GM19035 (cell line): Measurements from ENCODE around the gene SMG1.
A peak's percentile ranks its signal among the peaks of the same experiment; 100 is the strongest.
"Not testable (repeated sequence)": the region's sequence is repeated elsewhere in the genome, so short reads cannot be mapped to it uniquely, and the experiment has no call there.

Experiments
- ATAC-seq: cut with Tn5 transposase; IDR thresholded peaks from one replicate; pipeline ENCODE4 v1.9.1; 2021; ENCODE audit not compliant: unreplicated experiment

The SMG1 gene

GRCh38 chr16:18933501-18933900, 7.3 kb upstream of the SMG1 start:
- no peak for ATAC-seq

DNA sequence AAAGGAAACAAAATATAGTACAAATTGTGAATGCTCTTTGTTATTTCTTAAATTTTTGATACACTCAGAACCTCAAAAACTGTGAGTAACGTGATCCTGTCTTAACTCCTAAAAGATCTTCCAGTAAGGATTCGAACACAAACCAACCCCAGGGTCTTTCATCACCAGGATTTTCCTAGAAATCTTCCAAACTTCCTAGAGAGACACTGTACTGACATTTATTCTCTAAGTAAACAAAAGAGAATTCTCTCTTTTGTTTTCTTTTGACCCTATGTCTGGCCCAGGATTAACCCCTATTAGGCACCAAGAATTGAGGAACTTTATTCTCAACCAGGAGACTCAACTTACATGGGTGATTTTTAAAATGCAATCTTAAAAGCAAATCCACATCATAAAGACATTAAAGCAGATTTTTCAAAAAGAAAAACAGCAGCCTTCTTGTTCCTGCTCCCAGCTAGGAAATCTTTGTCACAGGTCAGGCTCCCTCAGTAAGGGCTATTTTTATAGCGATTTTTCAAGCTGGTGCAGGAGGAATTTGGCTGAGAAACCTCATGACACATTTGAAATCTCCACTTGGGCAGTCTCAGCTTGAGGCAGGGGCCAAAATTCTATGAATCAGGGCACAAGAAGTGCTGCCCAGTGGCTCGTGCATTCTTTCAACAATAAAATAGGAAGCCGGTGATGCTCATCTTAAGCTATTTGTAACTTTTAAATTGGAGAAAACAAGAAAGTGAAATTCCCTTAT, 6.2 kb upstream of the SMG1 start:
- no peak for ATAC-seq

DNA sequence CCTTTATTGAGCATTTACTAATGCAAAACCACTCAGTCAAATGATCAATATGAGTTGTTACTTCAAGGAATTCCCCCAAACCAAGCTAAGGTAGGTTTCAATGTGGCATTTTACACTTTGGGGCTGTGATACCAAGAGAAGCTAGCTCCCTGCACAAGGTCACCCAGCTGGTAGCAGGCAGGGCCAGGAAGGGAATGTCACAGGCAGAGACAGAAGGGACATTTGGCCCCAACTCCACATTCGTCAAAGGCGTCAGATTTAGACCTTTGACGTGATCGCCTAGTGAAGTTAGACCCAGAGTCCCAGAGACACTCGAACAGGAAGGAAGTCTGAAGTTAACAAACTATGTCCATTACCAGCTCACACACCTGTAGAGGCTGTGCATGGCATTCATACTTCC, 5.5 kb upstream of the SMG1 start:
- no peak for ATAC-seq

- not testable (repeated sequence) for ATAC-seq
These were observed 3.9 kb upstream of the SMG1 start for GRCh38 chr16:18930095-18930494.

GRCh38 chr16:18928073-18928472, 1.9 kb upstream of the SMG1 start:
- not testable (repeated sequence) for ATAC-seq

DNA sequence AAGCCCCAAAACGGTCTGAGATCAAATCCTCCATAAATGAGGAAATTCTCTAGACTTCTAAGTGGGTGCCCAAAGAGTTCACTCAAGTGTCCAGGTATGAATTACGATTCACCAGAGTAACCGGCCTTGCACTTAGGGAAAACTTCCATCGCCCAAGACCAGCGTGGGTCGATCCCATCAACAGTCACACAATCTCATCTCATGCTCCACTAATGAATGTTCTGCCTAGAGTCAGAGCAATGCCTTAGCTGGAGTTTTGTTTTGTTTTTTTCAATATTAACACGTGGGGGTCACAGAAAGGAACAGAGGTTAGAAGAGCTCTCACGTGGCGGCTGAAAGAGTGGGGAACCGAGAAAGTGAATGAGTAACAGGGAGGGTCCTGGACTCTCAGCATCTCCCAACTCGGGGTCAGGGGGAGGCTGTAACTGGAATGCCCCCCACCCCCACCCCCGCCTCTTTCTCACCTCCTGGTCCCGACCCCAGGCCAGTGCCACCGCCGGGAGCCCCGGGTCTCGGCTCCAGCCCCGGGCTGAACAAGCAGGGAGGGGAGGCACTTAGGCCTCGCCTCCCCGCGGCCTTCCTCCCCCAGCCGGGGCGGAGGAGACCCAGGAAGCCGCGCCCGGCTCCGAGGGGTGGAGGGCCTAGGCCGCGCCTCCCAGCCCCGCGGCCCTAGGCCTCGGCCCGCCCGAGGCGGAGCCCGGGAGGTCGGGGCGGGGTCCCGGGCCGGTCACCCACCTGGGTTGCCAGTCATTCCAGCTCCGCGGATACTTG, 808 bp downstream of the SMG1 start:
- peak; percentile 52 for ATAC-seq

GRCh38 chr16:18923935-18924334, 2.3 kb downstream of the SMG1 start:
- ATAC-seq = not testable (repeated sequence)

GRCh38 chr16:18923124-18923523, 3.1 kb downstream of the SMG1 start:
- not testable (repeated sequence) for ATAC-seq

DNA sequence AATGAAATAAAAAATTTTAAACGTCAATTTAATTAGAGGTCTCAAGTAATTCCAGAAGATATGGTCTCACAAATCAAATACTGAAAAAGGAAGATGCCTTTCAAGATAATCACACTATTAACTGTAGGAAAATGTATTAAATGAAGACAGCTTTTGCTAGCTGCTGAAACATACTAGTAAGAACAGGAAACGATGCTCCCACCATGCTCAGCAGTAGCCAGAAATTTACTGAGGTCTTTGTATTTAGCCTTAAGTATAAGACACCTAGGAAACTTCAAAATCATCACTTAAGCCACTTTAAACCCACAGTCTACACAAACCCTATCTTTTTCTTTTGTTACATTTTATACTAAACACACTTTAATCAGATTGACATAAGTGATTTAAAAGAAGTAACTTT, 16.6 kb downstream of the SMG1 start:
- ATAC-seq = not testable (repeated sequence)

DNA sequence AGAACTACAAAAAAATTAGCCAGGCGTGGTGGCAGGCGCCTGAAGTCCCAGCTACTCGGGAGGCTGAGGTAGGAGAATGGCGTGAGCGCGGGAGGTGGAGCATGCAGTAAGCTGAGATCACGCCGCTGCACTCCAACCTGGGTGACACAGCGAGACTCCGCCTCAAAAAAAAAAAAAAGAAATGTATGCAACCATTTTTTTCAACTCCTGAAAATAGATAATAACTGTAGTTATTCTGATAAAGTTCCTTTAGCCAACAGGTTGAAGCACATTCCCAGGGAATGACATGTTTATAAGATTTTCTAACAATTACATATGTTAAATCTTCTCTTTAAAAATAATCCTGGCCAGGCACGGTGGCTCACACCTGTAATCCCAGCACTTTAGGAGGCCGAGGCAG, 17.5 kb downstream of the SMG1 start:
- not testable (repeated sequence) for ATAC-seq

DNA sequence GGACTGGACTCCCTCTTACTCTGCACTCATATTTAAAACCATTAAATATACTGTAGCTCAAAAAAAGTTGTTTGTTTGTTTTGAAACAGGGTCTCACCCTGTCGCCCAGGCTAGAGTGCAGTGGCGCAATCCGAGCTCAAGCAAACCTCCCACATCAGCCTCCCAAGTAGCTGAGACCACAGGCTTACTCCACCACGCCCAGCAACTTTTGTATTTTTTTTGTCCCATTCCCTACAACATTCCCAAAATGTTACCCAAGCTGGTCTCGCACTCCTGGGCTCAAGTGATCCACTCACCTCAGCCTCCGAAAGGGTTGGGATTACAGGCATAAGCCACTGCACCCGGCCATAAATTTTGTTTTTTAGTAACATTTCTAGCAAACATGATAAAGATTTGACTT, 23.4 kb downstream of the SMG1 start:
- not testable (repeated sequence) for ATAC-seq

GRCh38 chr16:18902044-18902443, 24.2 kb downstream of the SMG1 start:
- ATAC-seq = not testable (repeated sequence)

DNA sequence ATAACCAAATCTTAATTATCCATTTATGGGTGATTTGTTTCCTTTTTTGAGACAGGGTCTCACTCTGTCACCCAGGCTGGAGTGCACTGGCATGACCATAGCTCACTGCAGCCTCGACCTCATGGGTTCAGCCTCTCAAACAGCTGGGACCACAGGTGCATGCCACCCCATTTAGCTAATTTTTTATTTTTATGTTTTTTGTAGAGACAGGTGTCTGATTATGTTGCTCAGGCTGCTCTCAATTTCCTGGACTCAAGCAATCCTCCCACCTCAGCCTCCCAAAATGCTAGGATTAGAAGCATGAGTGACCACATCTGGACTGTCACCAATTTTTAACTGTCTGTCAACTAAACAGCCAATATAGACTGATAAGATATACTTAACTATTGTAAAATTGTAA, 25.0 kb downstream of the SMG1 start:
- not testable (repeated sequence) for ATAC-seq

DNA sequence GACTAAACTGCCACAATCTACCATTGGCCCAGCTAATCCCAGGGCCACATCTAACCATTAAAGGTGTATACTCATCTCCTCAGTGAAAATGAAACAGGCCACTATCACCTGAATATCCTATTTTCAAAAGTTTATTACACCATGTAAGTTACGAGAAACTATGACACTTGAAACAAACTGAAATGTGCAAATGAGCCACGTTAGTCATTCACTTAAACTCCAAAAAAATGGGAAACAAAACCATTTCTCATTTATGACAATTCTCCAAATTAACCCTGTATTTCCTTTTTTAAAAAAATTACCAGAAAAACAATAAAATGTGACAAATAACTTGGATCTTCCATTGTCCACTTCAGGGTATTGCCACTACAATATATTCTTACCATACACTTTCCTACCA, 41.8 kb downstream of the SMG1 start:
- ATAC-seq = not testable (repeated sequence)

- ATAC-seq = not testable (repeated sequence)
These were observed 48.5 kb downstream of the SMG1 start for GRCh38 chr16:18877734-18878133.

DNA sequence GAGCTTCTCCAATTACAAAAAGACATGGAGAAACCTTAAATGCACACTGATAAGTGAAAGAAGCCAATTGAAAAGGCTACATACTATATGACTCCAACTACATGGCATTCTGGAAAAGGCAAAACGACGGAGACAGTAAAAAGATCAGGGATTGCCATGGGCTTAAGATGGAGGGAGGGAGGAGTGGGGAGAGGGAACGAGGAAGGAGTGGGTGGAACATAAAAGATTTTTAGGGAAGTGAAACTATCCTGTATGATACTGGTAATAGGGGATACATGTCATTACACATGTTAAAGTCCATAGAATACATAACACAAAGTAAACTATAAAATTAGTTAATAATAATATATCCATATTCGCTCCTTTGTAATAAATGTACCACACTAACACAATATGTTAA, 48.9 kb downstream of the SMG1 start:
- ATAC-seq = not testable (repeated sequence)

- not testable (repeated sequence) for ATAC-seq
These were observed 49.9 kb downstream of the SMG1 start for GRCh38 chr16:18876301-18876700.

- ATAC-seq = not testable (repeated sequence)
These were observed 57.0 kb downstream of the SMG1 start for GRCh38 chr16:18869043-18869771.

DNA sequence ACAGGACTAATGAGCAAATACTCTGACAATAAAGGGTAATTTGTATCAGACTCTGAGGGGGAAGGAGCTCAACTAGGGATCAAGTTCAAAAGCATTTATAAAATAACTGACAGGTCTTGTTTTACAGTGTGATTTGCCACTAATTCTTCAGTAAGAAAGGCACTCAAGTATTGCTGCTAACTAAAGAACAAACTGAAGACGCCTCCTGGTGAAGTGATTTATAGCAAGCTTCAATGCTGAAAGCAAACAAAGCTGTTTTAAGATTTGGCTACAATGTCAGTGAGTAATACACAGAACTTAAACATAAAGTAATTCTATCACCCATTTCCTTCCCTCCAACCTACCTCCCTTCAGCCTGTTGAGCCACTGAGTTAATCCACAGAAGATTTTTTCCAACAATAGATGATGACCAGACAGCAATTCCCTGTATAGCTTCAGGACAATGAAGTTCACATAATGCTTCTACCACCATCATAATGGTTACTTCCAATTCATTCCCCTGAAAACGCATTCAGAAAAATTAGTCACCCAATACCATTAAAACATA, 59.9 kb downstream of the SMG1 start:
- not testable (repeated sequence) for ATAC-seq

- ATAC-seq = not testable (repeated sequence)
These were observed 63.3 kb downstream of the SMG1 start for GRCh38 chr16:18862891-18863290.

GRCh38 chr16:18855196-18855595, 71.0 kb downstream of the SMG1 start:
- no peak for ATAC-seq
